GM18502 (cell line): ENCODE measurements around the gene ZDHHC11B.
A peak's percentile ranks its signal among the peaks of the same experiment; 100 is the strongest.
"Not testable (repeated sequence)": the region's sequence is repeated elsewhere in the genome, so short reads cannot be mapped to it uniquely, and the experiment has no call there.

ENCODE experiments used
- ATAC-seq: cut with Tn5 transposase; IDR thresholded peaks from one replicate; pipeline ENCODE4 v1.9.1; 2021; ENCODE audit warnings: mild to moderate bottlenecking; ENCODE audit not compliant: unreplicated experiment, poor library complexity

Gene ZDHHC11B

GRCh38 chr5:784428-785177, at the start of gene ZDHHC11B:
Gene ZDHHC11B (minus strand): TSS chr5:784729. CDS start chr5:766919, 17,810 bp downstream.
- ATAC-seq = peak; percentile 54

- not testable (repeated sequence) for ATAC-seq
Observed at GRCh38 chr5:834013-834412, 49.5 kb upstream of the ZDHHC11B start.

GRCh38 chr5:828194-828593, 43.7 kb upstream of the ZDHHC11B start:
- ATAC-seq = not testable (repeated sequence)

GRCh38 chr5:825544-825943, 41.0 kb upstream of the ZDHHC11B start:
- ATAC-seq = not testable (repeated sequence)

- no peak for ATAC-seq
Observed at GRCh38 chr5:821504-821903, 37.0 kb upstream of the ZDHHC11B start.

- ATAC-seq = no peak
Observed at GRCh38 chr5:820245-820644, 35.7 kb upstream of the ZDHHC11B start.

GRCh38 chr5:819078-819477, 34.5 kb upstream of the ZDHHC11B start:
- ATAC-seq = no peak

- no peak for ATAC-seq
Observed at GRCh38 chr5:816176-816575, 31.6 kb upstream of the ZDHHC11B start.

GRCh38 chr5:815449-815848, 30.9 kb upstream of the ZDHHC11B start:
- no peak for ATAC-seq

- not testable (repeated sequence) for ATAC-seq
Observed at GRCh38 chr5:813575-813974, 29.0 kb upstream of the ZDHHC11B start.

GRCh38 chr5:811384-811783, 26.9 kb upstream of the ZDHHC11B start:
- not testable (repeated sequence) for ATAC-seq

- not testable (repeated sequence) for ATAC-seq
Observed at GRCh38 chr5:807719-808514, 23.4 kb upstream of the ZDHHC11B start.

GRCh38 chr5:801472-801871, 16.9 kb upstream of the ZDHHC11B start:
- no peak for ATAC-seq

GRCh38 chr5:801055-801454, 16.5 kb upstream of the ZDHHC11B start:
- not testable (repeated sequence) for ATAC-seq

- ATAC-seq = not testable (repeated sequence)
Observed at GRCh38 chr5:798505-799138, 14.1 kb upstream of the ZDHHC11B start.

- not testable (repeated sequence) for ATAC-seq
Observed at GRCh38 chr5:797986-798385, 13.5 kb upstream of the ZDHHC11B start.

GRCh38 chr5:795873-796272, 11.3 kb upstream of the ZDHHC11B start:
- ATAC-seq = not testable (repeated sequence)

GRCh38 chr5:794948-795347, 10.4 kb upstream of the ZDHHC11B start:
- ATAC-seq = not testable (repeated sequence)

GRCh38 chr5:788703-789102, 4.2 kb upstream of the ZDHHC11B start:
- ATAC-seq = not testable (repeated sequence)

- ATAC-seq = not testable (repeated sequence)
Observed at GRCh38 chr5:787857-788233, 3.3 kb upstream of the ZDHHC11B start.
